Colonic mucosa (tissue), 4 donors: ENCODE results near the gene KDM4C. TPM values are rescaled to one million over a fixed set of nuclear protein-coding genes. Genes with fewer than 3 reads are reported as not detected.
"Not testable (repeated sequence)": the region's sequence is repeated elsewhere in the genome, so short reads cannot be mapped to it uniquely, and the experiment has no call there.

ENCODE experiments used
- DNase-seq: peaks from one replicate; pipeline ENCODE4 v3.0.0-alpha.2; 2020
- H3K27ac ChIP-seq: fragments of 200-600 bp; one replicate; pipeline ENCODE4 v1.8.0; 2021
- H3K27me3 ChIP-seq: fragments of 200-600 bp; one replicate; pipeline ENCODE4 v1.8.0; 2021
- H3K36me3 ChIP-seq: fragments of 200-600 bp; one replicate; pipeline ENCODE4 v1.8.0; 2021
- H3K4me1 ChIP-seq: fragments of 200-600 bp; one replicate; pipeline ENCODE4 v1.8.0; 2021; ENCODE audit warnings: mild to moderate bottlenecking
- H3K4me3 ChIP-seq: fragments of 200-600 bp; one replicate; pipeline ENCODE4 v1.8.0; 2021
- H3K9ac ChIP-seq, 2 donors: one replicate each; pipeline ENCODE4 v1.7.0; 2013; ENCODE audit warnings: control low read depth in 2 of 2, low read depth in 2 of 2, low read length in 2 of 2
- H3K9me3 ChIP-seq: fragments of 200-600 bp; one replicate; pipeline ENCODE4 v1.8.0; 2021
- intact Hi-C: fragments of 100-400 bp; cut with DNase I; formaldehyde crosslinking; loops from one replicate; pipeline ENCODE4 v1.14.1; 2022
- total RNA-seq, 2 donors: library from RNA; stranded (reverse); fragmentation: NEBNext Ultra II Directional in 1 of 2; extraction: Animal tissue kit (Norgen Biotek cat#: 25700) in 1 of 2; gene quantifications; one replicate each; pipeline ENCODE4 v1.2.1, GENCODE V29; 2021
- TF ChIP-seq, protein P1 (sequence below): fragments of 200-600 bp; IDR thresholded peaks from one replicate; pipeline ENCODE4 v1.8.0; 2022; ENCODE audit warnings: antibody characterized with exemption, mild to moderate bottlenecking
- donor health status: healthy.
- donor health status: DM: no; HTN: no; CAD: no.
- donor health status: DM: no; HTN: no; CAD: no.

The KDM4C gene
- total RNA-seq, 2 donors from 2014 or later: 37.3 to 42.0 TPM

DNA sequence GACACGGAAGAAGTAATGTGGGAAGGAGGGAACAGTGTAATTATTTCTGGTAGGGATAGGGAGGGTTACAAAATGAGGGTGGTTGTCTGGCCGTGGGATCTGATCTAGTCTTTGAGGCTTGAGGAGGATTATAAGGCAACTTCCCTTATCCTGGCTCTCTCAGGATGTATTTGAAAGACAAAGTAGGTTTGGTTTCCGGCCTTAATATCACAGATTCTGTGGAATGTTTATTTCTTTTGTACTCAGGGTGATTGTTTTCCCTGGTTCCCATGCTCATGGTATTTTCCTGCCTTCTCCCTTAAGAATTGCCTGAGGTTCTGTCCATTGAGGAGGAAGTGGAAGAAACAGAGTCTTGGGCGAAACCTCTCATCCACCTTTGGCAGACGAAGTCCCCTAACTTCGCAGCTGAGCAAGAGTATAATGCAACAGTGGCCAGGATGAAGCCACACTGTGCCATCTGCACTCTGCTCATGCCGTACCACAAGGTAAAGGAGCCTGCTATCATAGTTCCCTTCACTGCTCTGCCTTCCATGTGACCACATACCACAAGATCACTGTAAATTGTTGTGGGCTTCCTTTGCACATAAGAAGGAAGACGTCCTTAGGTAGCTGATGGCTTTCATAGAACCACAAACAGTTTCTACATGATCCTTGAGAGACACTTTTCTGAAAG lies 253.8 kb downstream of the KDM4C start:
- intact Hi-C loops: no loop called here
- H3K27ac ChIP-seq: no peak overlapping the region
- H3K4me3 ChIP-seq: no peak overlapping the region
- H3K36me3 ChIP-seq: no peaks in the 10 kb centered on the region
- no peak overlapping the region for H3K9ac ChIP-seq
- no peak for DNase-seq
- TF ChIP-seq, protein P1, sequence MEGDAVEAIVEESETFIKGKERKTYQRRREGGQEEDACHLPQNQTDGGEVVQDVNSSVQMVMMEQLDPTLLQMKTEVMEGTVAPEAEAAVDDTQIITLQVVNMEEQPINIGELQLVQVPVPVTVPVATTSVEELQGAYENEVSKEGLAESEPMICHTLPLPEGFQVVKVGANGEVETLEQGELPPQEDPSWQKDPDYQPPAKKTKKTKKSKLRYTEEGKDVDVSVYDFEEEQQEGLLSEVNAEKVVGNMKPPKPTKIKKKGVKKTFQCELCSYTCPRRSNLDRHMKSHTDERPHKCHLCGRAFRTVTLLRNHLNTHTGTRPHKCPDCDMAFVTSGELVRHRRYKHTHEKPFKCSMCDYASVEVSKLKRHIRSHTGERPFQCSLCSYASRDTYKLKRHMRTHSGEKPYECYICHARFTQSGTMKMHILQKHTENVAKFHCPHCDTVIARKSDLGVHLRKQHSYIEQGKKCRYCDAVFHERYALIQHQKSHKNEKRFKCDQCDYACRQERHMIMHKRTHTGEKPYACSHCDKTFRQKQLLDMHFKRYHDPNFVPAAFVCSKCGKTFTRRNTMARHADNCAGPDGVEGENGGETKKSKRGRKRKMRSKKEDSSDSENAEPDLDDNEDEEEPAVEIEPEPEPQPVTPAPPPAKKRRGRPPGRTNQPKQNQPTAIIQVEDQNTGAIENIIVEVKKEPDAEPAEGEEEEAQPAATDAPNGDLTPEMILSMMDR: no peak
- no peaks in the 10 kb centered on the region for H3K4me1 ChIP-seq
- no peaks in the 10 kb centered on the region for H3K9me3 ChIP-seq
- H3K27me3 ChIP-seq: no peaks in the 10 kb centered on the region

DNA sequence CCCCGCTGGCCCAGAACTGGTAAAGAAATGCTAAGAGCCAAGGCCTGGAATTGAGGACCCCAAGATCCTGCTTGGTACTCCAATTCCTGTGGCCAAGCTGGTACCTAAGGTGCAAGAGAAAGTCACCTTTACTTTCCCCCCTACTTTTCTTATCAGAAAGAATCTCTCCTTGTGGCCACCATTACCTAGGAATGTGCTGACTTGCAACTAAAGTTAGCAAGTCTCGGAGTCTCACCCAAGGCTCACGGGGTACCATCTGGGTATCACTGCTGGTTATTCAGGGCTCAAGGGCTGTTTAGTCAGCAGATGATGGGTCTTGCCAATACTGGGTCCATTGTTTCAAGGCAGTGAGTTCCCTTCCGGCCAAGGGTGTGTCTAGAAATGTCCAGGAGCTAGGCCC lies 270.2 kb downstream of the KDM4C start:
- DNase-seq: no peak
- H3K27me3 ChIP-seq: no peaks in the 10 kb centered on the region
- no peak overlapping the region for H3K9ac ChIP-seq
- no peak overlapping the region for H3K27ac ChIP-seq
- peaks cover 3% of the 10 kb centered on the region for H3K36me3 ChIP-seq
- no peaks in the 10 kb centered on the region for H3K4me1 ChIP-seq
- no peaks in the 10 kb centered on the region for H3K9me3 ChIP-seq
- H3K4me3 ChIP-seq: no peak overlapping the region
- intact Hi-C loops: no loop called here
- TF ChIP-seq, protein P1: no peak

DNA sequence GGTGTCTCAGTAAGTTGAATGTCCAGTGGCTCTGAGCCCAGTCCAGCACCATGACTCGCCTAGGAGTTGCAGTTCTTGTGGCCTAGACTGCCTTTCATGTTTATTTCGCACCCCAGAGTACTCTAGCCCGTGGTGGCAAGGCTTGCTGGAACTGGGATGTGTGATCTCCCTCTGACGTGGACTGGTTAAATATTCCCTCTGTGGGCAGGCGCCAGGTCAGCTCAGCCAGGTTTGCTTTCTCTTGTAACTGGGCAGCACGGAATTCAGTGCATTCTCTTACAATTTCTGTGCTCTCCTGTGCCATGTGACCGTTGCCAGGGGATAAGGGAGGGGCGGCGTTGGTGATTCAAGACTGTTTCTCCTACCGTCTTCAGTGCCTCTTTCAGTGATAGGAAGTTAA lies 270.8 kb downstream of the KDM4C start:
- no peak for DNase-seq
- no peaks in the 10 kb centered on the region for H3K27me3 ChIP-seq
- intact Hi-C loops: no loop called here
- H3K4me3 ChIP-seq: no peak overlapping the region
- no peak overlapping the region for H3K27ac ChIP-seq
- TF ChIP-seq, protein P1: no peak
- no peaks in the 10 kb centered on the region for H3K4me1 ChIP-seq
- H3K9ac ChIP-seq: no peak overlapping the region
- H3K9me3 ChIP-seq: no peaks in the 10 kb centered on the region
- peaks cover 3% of the 10 kb centered on the region for H3K36me3 ChIP-seq

DNA sequence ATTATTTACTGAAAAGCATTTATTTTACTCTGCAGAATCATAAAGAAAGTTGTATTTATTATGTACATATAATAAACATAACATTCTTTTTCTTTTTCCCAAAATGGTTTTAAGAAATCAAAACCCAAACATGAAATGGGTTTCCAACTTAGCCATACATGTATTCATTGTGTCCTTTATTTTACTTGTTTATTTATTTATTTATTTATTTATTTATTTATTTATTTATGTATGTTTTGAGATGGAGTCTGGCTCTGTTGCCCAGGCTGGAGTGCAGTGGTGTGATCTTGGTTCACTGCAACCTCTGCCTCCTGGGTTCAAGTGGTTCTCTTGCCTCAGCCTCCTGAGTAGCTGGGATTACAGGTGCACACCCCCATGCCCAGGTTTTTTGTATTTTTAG lies 273.2 kb downstream of the KDM4C start:
- H3K9ac ChIP-seq, H3K4me3 ChIP-seq, H3K36me3 ChIP-seq, H3K27me3 ChIP-seq, H3K27ac ChIP-seq, H3K4me1 ChIP-seq, DNase-seq, intact Hi-C loops, H3K9me3 ChIP-seq: not testable (repeated sequence)

DNA sequence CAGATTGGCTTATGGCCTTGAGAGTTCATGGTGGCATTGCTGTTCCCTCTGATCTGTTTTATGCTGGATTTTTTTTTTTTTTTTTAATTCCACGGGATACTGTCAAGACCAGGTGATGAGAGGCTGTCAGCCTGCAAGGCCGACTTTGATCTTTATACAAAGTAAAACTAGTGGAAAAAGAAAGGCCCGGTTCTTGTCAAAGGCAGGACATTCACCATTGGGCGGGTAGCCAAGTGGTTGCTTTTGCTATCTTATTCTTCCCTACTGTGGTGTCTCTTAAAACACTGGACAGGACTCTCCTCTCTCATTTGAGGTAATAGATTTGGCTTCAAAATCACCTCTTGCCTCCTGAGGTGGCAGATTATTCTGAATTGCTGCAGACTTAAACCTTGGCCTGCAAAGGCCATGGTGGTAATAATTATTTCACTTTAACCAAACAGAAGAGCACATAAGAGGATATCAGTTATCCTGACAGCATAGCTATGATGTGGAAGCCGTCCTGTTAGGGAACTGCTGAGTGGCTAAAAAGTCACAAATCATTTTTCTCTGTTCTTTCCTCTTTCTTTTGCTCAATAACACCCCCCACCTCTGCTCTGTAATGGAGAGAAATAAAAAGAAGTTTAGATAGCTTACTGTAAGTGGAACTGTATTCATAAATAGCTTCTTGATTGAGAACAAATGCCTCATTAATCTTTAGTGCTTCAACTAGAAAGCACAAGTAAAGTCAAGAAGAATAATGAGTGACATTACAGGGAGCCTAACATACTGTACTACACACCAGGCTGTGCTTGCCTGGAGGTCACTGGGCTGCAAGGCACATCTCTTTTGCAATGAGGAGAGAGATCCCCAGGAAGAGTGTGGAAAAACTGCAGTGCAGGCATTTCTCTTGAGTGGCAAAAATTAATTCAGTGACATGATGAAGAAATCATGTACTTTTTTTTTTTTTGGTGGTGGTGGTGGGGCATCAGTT lies 275.6 kb downstream of the KDM4C start:
- Histone ChIP-seq H3K9me3 (no peaks in the 10 kb centered on the region), H3K27ac (no peak overlapping the region), H3K36me3 (no peaks in the 10 kb centered on the region), H3K9ac (no peak overlapping the region), H3K4me3 (no peak overlapping the region), H3K4me1 (no peaks in the 10 kb centered on the region), H3K27me3 (no peaks in the 10 kb centered on the region)
- intact Hi-C loops: no loop called here
- DNase-seq: no peak
- TF ChIP-seq, protein P1: no peak

DNA sequence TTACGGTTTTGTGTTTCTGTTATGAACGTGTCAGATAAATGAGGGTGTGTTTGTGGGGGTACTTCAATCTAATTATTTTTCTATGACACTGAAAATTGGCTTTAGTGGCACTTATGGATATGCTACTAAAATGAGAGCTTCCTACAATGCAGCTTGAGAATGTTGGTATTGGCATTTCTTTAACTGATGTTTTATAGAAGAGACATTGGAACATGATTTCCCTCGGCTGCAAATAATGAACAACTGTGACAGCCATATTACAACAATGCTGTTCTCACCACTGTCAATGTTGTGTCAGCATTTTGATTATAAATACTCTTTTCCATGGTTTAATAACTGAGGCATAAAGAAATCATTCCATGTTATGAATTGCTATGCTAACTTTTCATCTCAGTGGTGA lies 279.4 kb downstream of the KDM4C start:
- Histone ChIP-seq H3K27me3 (no peaks in the 10 kb centered on the region), H3K9me3 (no peaks in the 10 kb centered on the region), H3K9ac (no peak overlapping the region), H3K27ac (no peak overlapping the region), H3K4me1 (no peaks in the 10 kb centered on the region), H3K4me3 (no peak overlapping the region), H3K36me3 (no peaks in the 10 kb centered on the region)
- DNase-seq: no peak
- TF ChIP-seq, protein P1: no peak
- intact Hi-C loops: no loop called here
